ENCODE data around the gene DPYSL5.

The DPYSL5 gene

DNA sequence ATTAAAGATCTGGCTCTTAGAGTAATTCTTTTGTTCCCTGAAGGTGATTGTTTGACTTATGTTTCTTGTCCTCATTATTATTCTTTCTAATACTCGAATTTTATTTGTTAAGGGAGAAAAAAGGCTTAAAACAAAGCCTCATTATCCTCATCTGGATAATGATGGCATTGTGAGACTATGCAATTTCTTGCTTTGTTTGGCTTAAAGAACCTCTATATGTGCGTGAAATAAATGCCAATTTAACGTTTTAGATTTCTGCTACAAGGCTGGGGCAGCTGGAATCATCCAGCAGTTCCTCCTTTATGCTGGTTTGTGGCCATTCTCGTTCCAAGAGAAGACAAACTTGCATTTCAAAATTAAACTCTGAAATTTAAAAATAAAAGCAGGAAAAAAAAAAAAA is 4.9 kb upstream of the DPYSL5 start:
- in situ Hi-C loops (cut with HindIII; ENCODE audit: low sequenced_read_pairs) = no loop called here

DNA sequence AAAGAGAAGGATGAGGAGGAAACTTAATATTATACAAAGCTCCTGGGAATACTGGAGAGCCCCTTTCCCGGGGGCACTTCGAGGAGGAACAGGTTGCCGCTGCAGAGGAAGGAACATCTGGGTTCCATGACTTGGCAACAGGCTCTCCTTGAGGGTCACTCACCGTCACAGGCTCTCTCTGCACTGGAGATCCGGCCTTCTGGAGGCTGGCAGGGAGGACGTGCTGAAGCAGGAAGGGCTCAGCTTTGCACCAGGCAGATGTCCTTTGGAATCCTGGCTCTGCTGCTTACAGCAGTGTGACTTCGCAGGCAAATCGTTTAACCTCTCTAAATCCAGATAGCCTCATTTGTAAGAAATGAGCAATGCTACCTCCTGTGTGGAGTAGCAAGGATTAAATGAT is 2.9 kb upstream of the DPYSL5 start:
- in situ Hi-C loops (cut with HindIII; ENCODE audit: low sequenced_read_pairs) = no loop called here

- in situ Hi-C loops (cut with HindIII; ENCODE audit: low sequenced_read_pairs) = no loop called here
Measured at GRCh38 chr2:26846334-26847306, 1.3 kb upstream of the DPYSL5 start.

DNA sequence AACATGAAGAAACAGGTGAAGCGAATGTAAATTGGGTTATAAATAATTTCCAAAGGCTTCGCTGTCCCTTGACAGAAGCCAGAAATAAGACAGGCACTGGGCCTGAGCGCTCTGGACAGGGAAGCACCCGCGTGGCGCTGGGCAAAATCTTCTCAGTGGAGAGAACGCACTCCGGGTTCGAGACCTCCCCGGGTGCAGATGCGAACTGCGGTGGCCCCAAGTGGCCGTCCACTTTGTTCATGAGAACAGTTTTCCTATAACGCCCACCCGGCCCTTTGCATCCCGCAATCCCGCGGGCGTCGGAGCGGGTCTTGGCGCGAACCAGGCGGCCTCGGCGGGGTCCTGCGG is 651 bp upstream of the DPYSL5 start:
- in situ Hi-C loops (cut with HindIII; ENCODE audit: low sequenced_read_pairs) = no loop called here

DNA sequence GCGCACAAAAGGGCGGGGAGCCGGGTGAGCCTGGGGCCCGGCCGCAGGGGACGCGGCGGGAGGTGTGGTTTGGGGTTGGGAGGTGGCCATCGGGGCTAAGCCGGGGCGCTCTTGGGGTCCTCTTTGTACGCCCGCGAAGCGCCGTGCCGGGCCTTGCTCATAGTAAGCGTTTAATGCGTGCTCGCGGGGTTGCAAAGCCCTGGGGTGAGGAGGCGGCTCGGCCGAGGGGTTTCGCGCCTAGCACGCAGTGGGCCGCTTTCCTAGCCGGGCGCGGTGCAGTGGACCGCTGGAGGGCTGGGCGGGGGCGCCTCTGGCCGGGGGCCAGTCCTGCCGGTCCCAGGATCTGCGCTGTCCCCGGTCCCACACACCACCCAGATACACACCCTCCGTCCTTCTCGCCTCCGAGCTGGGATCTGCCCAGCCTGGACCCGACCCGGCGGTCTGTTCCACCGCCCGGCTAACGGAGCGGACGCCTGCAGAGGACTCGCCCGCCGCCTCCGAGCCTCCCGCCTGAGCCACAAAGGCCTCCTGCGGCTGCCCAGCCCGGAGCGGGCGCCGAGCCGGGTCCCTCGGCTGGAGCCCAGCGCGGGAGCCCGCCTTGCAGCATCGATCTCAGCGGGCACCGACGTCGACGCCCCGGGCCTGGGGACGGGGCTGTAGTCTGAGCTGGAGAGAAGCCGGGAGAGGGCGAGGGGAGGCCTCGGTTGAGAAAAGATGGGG is 564 bp downstream of the DPYSL5 start:
- in situ Hi-C loops (cut with HindIII; ENCODE audit: low sequenced_read_pairs) = no loop called here

DNA sequence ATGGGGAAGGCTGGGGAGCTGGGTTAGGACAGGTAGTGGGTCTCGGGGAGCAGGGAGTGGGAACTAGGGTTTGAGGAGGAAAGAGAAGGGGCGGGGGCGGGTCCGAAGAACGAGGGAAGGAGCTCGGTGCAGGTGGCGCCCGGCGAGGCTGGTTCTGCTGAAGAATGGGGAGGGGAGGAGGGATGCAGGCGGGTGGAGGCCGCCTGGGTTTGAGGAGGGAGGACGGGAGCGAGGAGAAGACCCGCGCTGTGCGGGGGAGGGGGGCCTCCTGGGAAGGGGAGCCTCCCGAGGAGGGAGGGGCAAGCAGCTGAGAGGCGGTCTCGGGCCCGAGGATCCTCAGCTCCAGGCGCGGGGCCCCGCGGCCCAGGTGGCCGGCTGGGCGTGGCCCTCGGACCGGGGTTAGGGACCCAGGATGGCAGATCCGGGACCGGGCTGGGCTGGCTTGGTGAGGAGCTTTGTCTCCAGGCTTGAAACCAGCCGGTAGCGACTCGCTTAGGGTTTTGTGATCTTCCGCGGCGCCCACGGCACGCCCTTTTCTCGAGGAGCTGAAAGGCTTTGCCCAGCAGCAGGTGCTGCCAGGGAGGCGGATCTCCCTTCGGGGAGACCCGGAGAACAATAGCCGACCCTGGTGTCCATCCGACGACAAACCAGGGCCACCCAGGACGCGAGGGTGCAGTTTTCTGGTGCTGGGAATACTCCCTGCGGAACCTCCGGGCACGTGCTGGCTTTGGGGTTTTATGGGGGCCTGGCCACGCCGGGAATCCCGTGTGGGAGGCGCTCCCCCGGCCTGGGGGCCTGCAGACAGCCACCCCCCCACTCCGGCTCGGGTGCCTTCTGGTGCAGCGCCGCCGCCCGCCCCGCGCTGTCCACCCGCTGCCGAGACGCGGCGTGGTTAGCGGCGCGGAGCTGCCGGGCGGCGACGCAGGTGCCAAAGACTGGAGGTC is 1.4 kb downstream of the DPYSL5 start:
- in situ Hi-C loops (cut with HindIII; ENCODE audit: low sequenced_read_pairs) = no loop called here

DNA sequence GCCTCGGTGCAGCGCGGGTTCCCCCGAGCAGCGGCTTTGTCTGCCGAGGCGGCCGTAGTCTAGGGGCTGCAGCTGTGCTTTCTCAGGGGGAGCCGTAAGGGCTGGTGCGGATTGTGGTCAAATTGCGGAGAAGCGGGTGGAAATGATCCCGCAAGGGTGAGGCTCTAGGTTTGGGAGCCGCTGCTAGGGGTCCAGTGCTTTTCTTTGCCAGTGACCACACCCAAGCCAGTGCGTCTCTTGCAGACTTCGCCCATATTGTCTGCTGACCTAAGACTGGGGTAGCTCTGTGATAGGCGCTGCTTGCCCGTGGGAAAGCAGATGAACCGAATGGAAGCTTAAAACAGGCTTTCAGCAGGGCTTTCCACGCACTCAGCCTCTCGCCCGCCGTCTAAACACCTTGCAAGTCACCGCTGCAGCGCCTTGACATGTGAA is 2.1 kb downstream of the DPYSL5 start:
- in situ Hi-C loops (cut with HindIII; ENCODE audit: low sequenced_read_pairs) = loop anchor here (5.0 to 10.0 kb wide), 2 partner anchors 42 to 165 kb away; no protein-coding TSS in a partner anchor

DNA sequence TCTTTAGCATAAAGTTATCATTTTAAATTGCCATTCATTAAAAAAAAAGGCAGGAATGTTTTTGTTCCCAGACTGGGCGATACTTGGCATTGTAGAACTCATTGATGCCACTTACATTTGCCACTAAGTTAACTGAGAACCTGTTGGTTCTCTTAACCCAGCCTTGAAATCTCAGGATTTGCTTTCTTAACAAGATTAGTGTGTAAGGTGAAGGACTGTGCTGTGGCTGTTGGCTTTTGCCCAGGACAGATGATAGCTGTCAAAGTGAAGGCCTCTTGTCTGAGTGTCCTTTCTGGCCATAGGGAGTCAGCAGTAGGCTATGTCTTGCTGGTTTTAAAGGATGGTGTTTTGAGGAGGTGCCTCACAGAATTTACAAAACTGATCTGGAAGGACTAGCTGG is 2.6 kb downstream of the DPYSL5 start:
- in situ Hi-C loops (cut with HindIII; ENCODE audit: low sequenced_read_pairs) = loop anchor here (5.0 to 10.0 kb wide), 2 partner anchors 42 to 164 kb away; no protein-coding TSS in a partner anchor

- in situ Hi-C loops (cut with HindIII; ENCODE audit: low sequenced_read_pairs) = loop anchor here (5.0 to 10.0 kb wide), 2 partner anchors 40 to 162 kb away; no protein-coding TSS in a partner anchor
Measured at GRCh38 chr2:26852405-26853306, 4.7 kb downstream of the DPYSL5 start.

DNA sequence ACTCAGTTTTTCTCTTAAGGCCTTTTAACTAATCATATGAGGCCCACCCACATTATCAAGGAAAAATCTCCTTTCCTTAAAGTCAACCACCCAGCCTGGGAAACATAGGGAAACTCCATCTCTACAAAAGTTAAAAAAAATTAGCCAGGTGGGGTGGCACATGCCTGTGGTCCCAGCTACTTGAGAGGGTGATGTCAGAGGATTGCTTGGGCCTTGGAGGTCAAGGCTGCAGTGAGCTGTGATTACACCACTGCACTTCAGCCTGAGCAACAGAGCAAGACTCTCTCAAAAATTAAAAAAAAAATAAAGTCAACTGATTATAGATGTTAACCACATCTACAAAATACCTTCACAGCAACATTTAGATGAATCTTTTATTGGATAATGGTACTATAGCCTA is 5.8 kb downstream of the DPYSL5 start:
- in situ Hi-C loops (cut with HindIII; ENCODE audit: low sequenced_read_pairs) = loop anchor here (5.0 to 10.0 kb wide), 2 partner anchors 39 to 161 kb away; no protein-coding TSS in a partner anchor

DNA sequence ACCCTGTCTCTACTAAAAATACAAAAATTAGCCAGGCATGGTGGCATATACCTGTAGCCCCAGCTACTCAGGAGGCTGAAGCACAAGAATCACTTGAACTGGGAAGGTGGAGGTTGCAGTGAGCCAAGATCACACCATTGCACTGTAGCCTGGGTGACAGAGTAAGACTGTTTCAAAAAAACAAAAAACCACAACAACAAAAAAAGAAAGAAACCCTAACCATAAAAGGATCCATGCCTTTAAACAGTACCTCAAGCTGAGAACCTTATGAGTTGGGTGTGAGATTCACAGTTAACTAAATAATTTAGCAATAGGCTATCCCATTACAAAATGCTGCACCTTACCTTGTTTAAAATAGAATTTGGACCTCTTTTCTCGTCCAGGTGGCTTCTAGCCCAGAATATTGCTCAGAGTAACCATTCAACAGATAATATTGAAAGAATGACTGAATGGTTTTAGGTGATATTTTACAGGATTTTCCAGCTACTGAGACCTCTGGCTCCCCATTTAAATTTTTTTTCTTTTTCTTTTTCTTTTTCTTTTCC is 6.4 kb downstream of the DPYSL5 start:
- in situ Hi-C loops (cut with HindIII; ENCODE audit: low sequenced_read_pairs) = loop anchor here (5.0 to 10.0 kb wide), 2 partner anchors 38 to 160 kb away; no protein-coding TSS in a partner anchor

GRCh38 chr2:26855466-26855865 is 7.5 kb downstream of the DPYSL5 start:
- in situ Hi-C loops (cut with HindIII; ENCODE audit: low sequenced_read_pairs) = loop anchor here (10.0 kb wide), 1 partner anchor 159 kb away; no protein-coding TSS in a partner anchor

DNA sequence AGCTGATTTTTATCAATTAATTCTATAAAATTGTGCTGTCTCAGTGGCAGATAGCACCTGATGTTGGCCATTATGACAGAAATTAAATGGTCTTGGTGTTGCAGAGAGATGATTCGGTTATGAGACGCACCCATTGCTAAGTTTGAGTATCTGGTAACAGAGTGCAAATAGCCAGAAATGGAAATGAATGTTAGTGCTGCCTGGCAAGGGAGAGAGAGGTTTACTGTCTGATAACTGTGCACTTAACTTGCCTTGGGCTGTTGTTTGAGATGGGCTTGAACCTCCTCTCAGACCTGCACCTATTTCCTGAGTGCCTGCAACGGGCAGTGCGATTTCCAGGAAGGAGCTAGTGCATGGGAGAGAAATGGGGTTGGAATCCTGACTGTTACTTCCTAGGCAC is 11.7 kb downstream of the DPYSL5 start:
- in situ Hi-C loops (cut with HindIII; ENCODE audit: low sequenced_read_pairs) = loop anchor here (10.0 kb wide), 1 partner anchor 155 kb away; no protein-coding TSS in a partner anchor

- in situ Hi-C loops (cut with HindIII; ENCODE audit: low sequenced_read_pairs) = no loop called here
Measured at GRCh38 chr2:26860211-26860850, 12.4 kb downstream of the DPYSL5 start.

- in situ Hi-C loops (cut with HindIII; ENCODE audit: low sequenced_read_pairs) = no loop called here
Measured at GRCh38 chr2:26861610-26862224, 13.8 kb downstream of the DPYSL5 start.

- in situ Hi-C loops (cut with HindIII; ENCODE audit: low sequenced_read_pairs) = no loop called here
Measured at GRCh38 chr2:26864226-26864625, 16.3 kb downstream of the DPYSL5 start.

DNA sequence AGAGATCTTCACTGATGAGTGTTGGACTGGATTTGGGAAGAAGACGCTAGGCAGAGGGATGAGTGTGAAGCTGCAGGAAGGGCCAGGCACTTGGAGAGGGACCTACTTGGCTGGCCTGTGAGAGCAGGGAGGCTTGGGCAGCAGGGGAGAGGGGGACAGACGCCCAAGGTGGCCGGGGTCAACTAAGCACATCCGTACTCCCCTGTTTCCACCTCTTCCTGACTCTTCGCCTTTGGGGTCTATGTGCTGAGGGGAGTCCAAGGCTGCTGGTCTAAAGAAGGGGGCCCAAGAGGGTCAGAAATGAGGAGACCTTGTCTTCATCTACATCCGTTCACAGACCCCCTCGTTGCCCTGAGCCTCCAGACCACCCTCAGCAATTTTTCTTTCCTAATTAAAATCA is 16.7 kb downstream of the DPYSL5 start:
- in situ Hi-C loops (cut with HindIII; ENCODE audit: low sequenced_read_pairs) = no loop called here

GRCh38 chr2:26870585-26871095 is 22.7 kb downstream of the DPYSL5 start:
- in situ Hi-C loops (cut with HindIII; ENCODE audit: low sequenced_read_pairs) = no loop called here

Measured in endothelial cell of hepatic sinusoid (primary cell).